Suprapubic skin (tissue), 4 donors: ENCODE results near the gene TNRC6B. TPM values are rescaled to one million over a fixed set of nuclear protein-coding genes. Genes with fewer than 3 reads are reported as not detected.
"Not testable (repeated sequence)": the region's sequence is repeated elsewhere in the genome, so short reads cannot be mapped to it uniquely, and the experiment has no call there.

Source experiments
- DNase-seq, 2 donors: peaks; one replicate each; pipeline ENCODE4 v3.0.0-alpha.2; 2019; ENCODE audit warnings: low spot score in 2 of 2
- H3K27ac ChIP-seq: fragments of 200-600 bp; sonication (generic); one replicate; pipeline ENCODE4 v1.5.1; 2019
- H3K27me3 ChIP-seq: fragments of 200-600 bp; sonication (generic); one replicate; pipeline ENCODE4 v1.5.1; 2019
- H3K36me3 ChIP-seq: fragments of 200-600 bp; sonication (generic); one replicate; pipeline ENCODE4 v1.5.1; 2019
- H3K4me1 ChIP-seq: fragments of 200-600 bp; sonication (generic); one replicate; pipeline ENCODE4 v1.5.1; 2019
- H3K4me3 ChIP-seq: fragments of 200-600 bp; sonication (generic); one replicate; pipeline ENCODE4 v1.5.1; 2019; ENCODE audit warnings: mild to moderate bottlenecking
- H3K9me3 ChIP-seq: fragments of 200-600 bp; sonication (generic); one replicate; pipeline ENCODE4 v1.5.1; 2019
- EP300 ChIP-seq: sonication (generic); formaldehyde crosslinking; IDR thresholded peaks from one replicate; pipeline ENCODE4 v1.6.1; 2017; ENCODE audit warnings: antibody characterized with exemption
- POLR2A ChIP-seq, 2 donors: fragments of 450-650 bp; IDR thresholded peaks; one replicate each; pipeline ENCODE4 v1.6.1; 2017; ENCODE audit warnings: antibody characterized with exemption in 2 of 2, mild to moderate bottlenecking in 2 of 2, moderate library complexity in 2 of 2
- POLR2AphosphoS5 ChIP-seq, 3 donors: sonication (generic); formaldehyde crosslinking; IDR thresholded peaks; one replicate each; pipeline ENCODE4 v1.6.1; 2017; ENCODE audit warnings: antibody characterized with exemption in 3 of 3
- WGBS: methylation state at CpG from one replicate; pipeline ENCODE4 v1.1.5; 2018; 5-methylcytosine and 5-hydroxymethylcytosine counted together
- total RNA-seq, 4 donors: library from RNA; depleted of rRNA; stranded (reverse); fragments of >200 nt; gene quantifications; one replicate each; pipeline ENCODE4 v1.1.0, GENCODE V29; 2016
- TF ChIP-seq, protein P1 (sequence below), 2 donors: fragments of 200-600 bp in 1 of 2; fragments of 450-650 bp in 1 of 2; sonication (generic) in 1 of 2; IDR thresholded peaks; one replicate each; pipeline ENCODE4 v1.5.1; 2016 to 2019; ENCODE audit warnings: antibody characterized with exemption in 2 of 2, mild to moderate bottlenecking in 1 of 2, moderate library complexity in 1 of 2

Gene TNRC6B
- total RNA-seq, 4 donors from 2014 or later, result 44.2 to 179 (median 55.5) TPM

DNA sequence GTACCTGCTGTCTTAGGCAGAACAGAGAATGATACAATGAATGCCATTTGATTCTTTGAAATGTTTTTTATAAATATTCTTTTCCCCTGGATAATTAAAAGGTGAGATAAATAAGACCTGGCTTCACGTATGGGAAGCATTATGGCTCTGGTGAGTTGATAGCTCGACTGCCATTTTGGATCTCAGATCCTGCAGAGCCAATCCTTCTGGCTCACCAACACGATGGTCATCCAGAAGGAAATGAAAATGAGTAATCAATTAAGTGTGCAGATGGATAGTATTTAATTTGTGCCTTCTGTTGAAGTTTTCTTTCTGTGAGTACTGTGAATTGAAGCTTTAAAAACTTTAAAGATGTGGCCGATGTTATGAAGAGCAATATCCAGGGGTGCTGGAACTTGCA is 2.7 kb downstream of the TNRC6B start:
- H3K27ac ChIP-seq, result no peak overlapping the region
- DNase-seq, result no peak
- H3K4me1 ChIP-seq, result peaks cover 89% of the 10 kb centered on the region
- H3K4me3 ChIP-seq, result no peak overlapping the region
- WGBS, result 49% methylated on average over 4 of the region's 4 CpGs
- H3K9me3 ChIP-seq, result no peaks in the 10 kb centered on the region
- H3K36me3 ChIP-seq, result no peaks in the 10 kb centered on the region
- H3K27me3 ChIP-seq, result no peaks in the 10 kb centered on the region
- TF ChIP-seq POLR2A (IDR thresholded peaks at IDR 0.05), result no peak
- no peak for TF ChIP-seq EP300
- no peak for TF ChIP-seq POLR2AphosphoS5 (IDR thresholded peaks at IDR 0.05)
- TF ChIP-seq, protein P1, sequence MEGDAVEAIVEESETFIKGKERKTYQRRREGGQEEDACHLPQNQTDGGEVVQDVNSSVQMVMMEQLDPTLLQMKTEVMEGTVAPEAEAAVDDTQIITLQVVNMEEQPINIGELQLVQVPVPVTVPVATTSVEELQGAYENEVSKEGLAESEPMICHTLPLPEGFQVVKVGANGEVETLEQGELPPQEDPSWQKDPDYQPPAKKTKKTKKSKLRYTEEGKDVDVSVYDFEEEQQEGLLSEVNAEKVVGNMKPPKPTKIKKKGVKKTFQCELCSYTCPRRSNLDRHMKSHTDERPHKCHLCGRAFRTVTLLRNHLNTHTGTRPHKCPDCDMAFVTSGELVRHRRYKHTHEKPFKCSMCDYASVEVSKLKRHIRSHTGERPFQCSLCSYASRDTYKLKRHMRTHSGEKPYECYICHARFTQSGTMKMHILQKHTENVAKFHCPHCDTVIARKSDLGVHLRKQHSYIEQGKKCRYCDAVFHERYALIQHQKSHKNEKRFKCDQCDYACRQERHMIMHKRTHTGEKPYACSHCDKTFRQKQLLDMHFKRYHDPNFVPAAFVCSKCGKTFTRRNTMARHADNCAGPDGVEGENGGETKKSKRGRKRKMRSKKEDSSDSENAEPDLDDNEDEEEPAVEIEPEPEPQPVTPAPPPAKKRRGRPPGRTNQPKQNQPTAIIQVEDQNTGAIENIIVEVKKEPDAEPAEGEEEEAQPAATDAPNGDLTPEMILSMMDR (IDR thresholded peaks at IDR 0.05), result no peak

DNA sequence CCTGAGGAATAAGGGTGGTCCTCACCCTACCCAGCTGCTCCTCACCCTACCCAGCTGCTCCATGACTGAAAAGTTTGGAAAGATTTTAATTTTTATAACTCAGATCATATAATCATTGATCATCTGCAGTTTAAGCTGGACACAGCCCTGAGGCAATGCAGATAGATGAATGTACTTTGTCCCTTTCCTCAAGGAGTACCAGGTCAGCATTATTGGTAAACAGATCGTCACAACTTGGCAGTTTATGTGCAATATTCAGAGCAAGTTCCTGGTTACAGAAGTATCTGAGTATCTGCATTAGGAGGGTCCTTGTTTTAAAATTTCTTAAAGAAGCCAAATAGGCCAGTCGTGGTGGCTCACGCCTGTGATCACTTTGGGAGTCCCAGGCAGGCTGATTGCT is 3.6 kb downstream of the TNRC6B start:
- Histone ChIP-seq H3K9me3 (no peaks in the 10 kb centered on the region), H3K27ac (peak overlapping the region; percentile 50), H3K36me3 (no peaks in the 10 kb centered on the region), H3K4me3 (no peak overlapping the region), H3K27me3 (no peaks in the 10 kb centered on the region), H3K4me1 (peaks cover 89% of the 10 kb centered on the region)
- DNase-seq, result no peak
- TF ChIP-seq POLR2AphosphoS5 (IDR thresholded peaks at IDR 0.05) (no peak), EP300 (no peak), POLR2A (IDR thresholded peaks at IDR 0.05) (no peak)
- TF ChIP-seq, protein P1 (IDR thresholded peaks at IDR 0.05), result no peak
- 58% methylated on average over 3 of the region's 3 CpGs for WGBS

DNA sequence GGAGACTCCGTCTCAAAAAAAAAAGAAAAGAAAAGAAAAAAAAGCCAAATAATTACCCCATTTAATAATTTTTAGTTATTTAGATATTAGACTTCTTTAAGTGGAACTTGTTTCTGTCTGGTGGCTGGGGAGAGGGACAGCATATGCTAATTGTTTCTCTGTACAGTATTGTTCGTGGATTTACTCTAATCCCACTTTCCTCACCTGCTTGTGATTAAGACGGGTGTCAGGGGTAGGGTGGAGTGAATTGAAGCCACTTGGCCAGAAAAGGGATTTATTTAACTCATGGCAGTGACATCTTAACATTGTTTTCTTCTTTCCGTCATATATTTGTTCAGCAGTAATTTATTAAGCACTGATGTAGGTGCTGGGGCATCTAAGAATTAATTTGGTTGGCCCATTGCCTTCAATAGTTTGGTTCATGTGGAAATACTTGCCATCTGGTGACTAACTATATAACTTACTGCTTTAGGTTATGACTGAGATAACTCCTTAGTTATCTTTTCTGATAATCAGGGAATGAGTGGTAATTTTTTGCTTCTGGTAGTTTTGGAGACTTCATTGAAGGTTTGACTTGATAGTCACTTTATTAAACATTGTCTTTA is 4.6 kb downstream of the TNRC6B start:
- Histone ChIP-seq H3K9me3 (no peaks in the 10 kb centered on the region), H3K27ac (peak overlapping the region; percentile 50), H3K4me3 (no peak overlapping the region), H3K27me3 (no peaks in the 10 kb centered on the region), H3K4me1 (peaks cover 80% of the 10 kb centered on the region), H3K36me3 (no peaks in the 10 kb centered on the region)
- no peak for DNase-seq
- WGBS, result 50% methylated on average over 4 of the region's 4 CpGs
- no peak for TF ChIP-seq POLR2A (IDR thresholded peaks at IDR 0.05)
- TF ChIP-seq EP300, result no peak
- TF ChIP-seq, protein P1 (IDR thresholded peaks at IDR 0.05), result no peak
- no peak for TF ChIP-seq POLR2AphosphoS5 (IDR thresholded peaks at IDR 0.05)

DNA sequence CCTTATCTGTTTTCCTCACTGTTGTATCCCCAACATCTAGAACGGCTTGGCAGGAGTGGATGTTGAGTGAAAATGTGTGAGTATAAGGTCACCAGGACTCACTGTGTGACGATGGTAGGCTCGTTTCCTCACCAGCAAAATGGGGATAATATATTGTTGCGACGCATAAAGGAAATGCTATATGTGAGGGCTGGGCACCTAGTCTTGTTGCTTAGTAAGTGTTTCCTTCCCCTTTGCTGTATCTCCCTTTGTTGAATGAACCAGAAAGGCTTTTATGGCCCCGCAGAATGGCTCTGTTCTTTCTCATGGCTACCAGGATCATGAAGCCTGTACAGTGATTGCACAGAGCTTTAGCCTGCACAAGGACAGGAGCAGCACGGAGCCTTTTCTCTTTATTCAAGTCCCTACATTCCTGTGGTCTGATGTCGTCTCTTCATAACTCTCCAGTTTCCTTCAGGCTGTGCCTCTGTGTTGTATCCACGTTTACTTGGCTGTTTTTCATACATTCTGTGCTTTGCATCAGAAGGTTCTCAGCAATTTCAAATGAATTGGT is 5.4 kb downstream of the TNRC6B start:
- 17% methylated on average over 9 of the region's 9 CpGs for WGBS
- Histone ChIP-seq H3K27ac (peak overlapping the region; percentile 50), H3K9me3 (no peaks in the 10 kb centered on the region), H3K4me3 (peak overlapping the region; percentile 8), H3K4me1 (peaks cover 78% of the 10 kb centered on the region), H3K27me3 (no peaks in the 10 kb centered on the region), H3K36me3 (no peaks in the 10 kb centered on the region)
- TF ChIP-seq POLR2AphosphoS5 (IDR thresholded peaks at IDR 0.05) (peak in 1 of 3 donors; percentile 18), POLR2A (IDR thresholded peaks at IDR 0.05) (no peak), EP300 (peak; percentile 37)
- no peak for DNase-seq

DNA sequence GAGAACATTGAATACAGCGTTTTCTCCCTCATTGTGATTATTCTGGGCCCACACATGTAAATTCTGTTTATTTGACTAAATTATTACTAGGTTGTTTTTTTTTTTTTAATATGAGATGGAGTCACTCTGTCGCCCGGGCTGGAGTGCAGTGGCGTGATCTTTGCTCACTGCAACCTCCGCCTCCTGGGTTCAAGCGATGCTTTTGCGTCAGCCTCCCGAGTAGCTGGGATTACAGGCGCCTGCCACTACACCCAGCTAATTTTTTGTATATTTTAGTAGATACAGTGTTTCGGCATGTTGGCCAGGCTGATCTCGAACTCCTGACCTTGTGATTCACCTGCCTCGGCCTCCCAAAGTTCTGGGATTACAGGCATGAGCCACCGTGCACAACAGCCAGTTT is 5.9 kb downstream of the TNRC6B start:
- H3K9me3 ChIP-seq, H3K36me3 ChIP-seq, DNase-seq, H3K27me3 ChIP-seq, H3K4me3 ChIP-seq: not testable (repeated sequence)
- peak overlapping the region; percentile 50 for H3K27ac ChIP-seq
- WGBS, result 68% methylated on average over 13 of the region's 13 CpGs
- peaks cover 74% of the 10 kb centered on the region for H3K4me1 ChIP-seq

DNA sequence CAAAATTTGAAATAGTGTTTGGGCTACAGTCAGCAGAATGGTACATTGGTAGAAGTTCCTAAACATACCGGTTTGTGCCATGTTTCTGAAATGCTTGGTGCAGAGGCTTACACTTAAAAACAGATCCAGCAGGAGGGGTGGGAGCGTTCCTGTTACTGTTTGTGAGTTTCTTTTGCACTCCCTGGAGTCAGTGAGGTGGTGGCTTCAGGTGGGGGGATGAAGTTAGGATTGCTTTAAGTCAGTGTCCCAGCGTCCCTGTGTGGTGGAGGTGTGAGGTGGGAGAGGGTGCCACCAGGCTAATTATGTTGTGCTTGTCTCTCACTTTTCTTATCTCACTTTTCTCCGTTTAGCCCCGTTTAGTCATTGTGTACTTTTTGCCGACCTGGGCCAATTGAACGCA is 9.7 kb downstream of the TNRC6B start:
- H3K4me1 ChIP-seq, result peaks cover 37% of the 10 kb centered on the region
- H3K4me3 ChIP-seq, result no peak overlapping the region
- no peaks in the 10 kb centered on the region for H3K27me3 ChIP-seq
- no peaks in the 10 kb centered on the region for H3K9me3 ChIP-seq
- no peak overlapping the region for H3K27ac ChIP-seq
- no peak for DNase-seq
- TF ChIP-seq POLR2A (IDR thresholded peaks at IDR 0.05) (no peak), EP300 (no peak), POLR2AphosphoS5 (IDR thresholded peaks at IDR 0.05) (no peak)
- TF ChIP-seq, protein P1 (IDR thresholded peaks at IDR 0.05), result no peak
- 85% methylated on average over 7 of the region's 7 CpGs for WGBS
- no peaks in the 10 kb centered on the region for H3K36me3 ChIP-seq
